Transverse colon (tissue), 4 donors: ENCODE data around the gene NAA25. TPM values are rescaled to one million over a fixed set of nuclear protein-coding genes. Genes with fewer than 3 reads are reported as not detected.

Experiments
- DNase-seq: peaks from one replicate; pipeline ENCODE4 v3.0.0-alpha.2; 2019
- H3K27ac ChIP-seq, 4 donors: fragments of 200-600 bp; sonication (generic); 2 replicates each; pipeline ENCODE4 v1.5.1; 2016 to 2018; ENCODE audit warnings: inconsistent platforms in 4 of 4
- H3K27me3 ChIP-seq: fragments of 200-600 bp; sonication (generic); 2 replicates; pipeline ENCODE4 v1.5.1; 2017; ENCODE audit warnings: inconsistent platforms
- H3K36me3 ChIP-seq, 4 donors: fragments of 200-600 bp; sonication (generic); 2 replicates each; pipeline ENCODE4 v1.5.1; 2017 to 2019; ENCODE audit warnings: inconsistent platforms in 4 of 4
- H3K4me1 ChIP-seq, 4 donors: fragments of 200-600 bp; sonication (generic); 2 replicates each; pipeline ENCODE4 v1.5.1; 2017 to 2020; ENCODE audit warnings: inconsistent platforms in 4 of 4
- H3K4me3 ChIP-seq, 4 donors: fragments of 200-600 bp; sonication (generic); 1 replicate in 1 of 4; 2 replicates in 3 of 4; pipeline versions ENCODE4 v1.5.1 to v1.6.1; 2017 to 2019; ENCODE audit warnings: inconsistent platforms in 4 of 4
- H3K9me3 ChIP-seq, 2 donors: fragments of 200-600 bp; sonication (generic); 2 replicates each; pipeline ENCODE4 v1.5.1; 2017 to 2019; ENCODE audit warnings: inconsistent platforms in 2 of 2
- EP300 ChIP-seq: sonication (generic); formaldehyde crosslinking; IDR thresholded peaks from one replicate; pipeline ENCODE4 v1.6.1; 2017; ENCODE audit warnings: antibody characterized with exemption, low read depth
- POLR2A ChIP-seq: fragments of 450-650 bp; IDR thresholded peaks from one replicate; pipeline ENCODE4 v1.6.1; 2016; ENCODE audit warnings: antibody characterized with exemption, mild to moderate bottlenecking, moderate library complexity
- POLR2AphosphoS5 ChIP-seq, 3 donors: sonication (generic); formaldehyde crosslinking; IDR thresholded peaks; one replicate each; pipeline ENCODE4 v1.6.1; 2016; ENCODE audit warnings: antibody characterized with exemption in 3 of 3
- WGBS, 2 donors: methylation state at CpG; one replicate each; pipeline ENCODE4 v1.1.5; 2018; ENCODE audit warnings: low coverage in 1 of 2; 5-methylcytosine and 5-hydroxymethylcytosine counted together
- in situ Hi-C, 4 donors: fragments of 200-750 bp; cut with MboI; loops; one replicate each; pipeline versions ENCODE4 v1.15.0 to v1.15.1; 2017; ENCODE audit warnings: low sequenced_read_pairs in 3 of 4, low pct_ligation_motif_present in 1 of 4, low pct_unique_long_range_greater_than_20kb in 1 of 4
- intact Hi-C: fragments of 100-400 bp; cut with DNase I; formaldehyde crosslinking; loops from one replicate; pipeline ENCODE4 v1.15.1; 2023; ENCODE audit warnings: low total_unique reads
- total RNA-seq, 4 donors: library from RNA; depleted of rRNA; stranded (reverse); fragments of >200 nt; gene quantifications; one replicate each; pipeline ENCODE4 v1.1.0, GENCODE V29; 2016
- TF ChIP-seq, protein P1 (sequence below), 5 experiments: fragments of 200-600 bp in 3 of 5; fragments of 450-650 bp in 2 of 5; sonication (generic) in 3 of 5; IDR thresholded peaks; 1 replicate in 2 of 5; 2 replicates in 3 of 5; pipeline ENCODE4 v1.5.1; 2016 to 2017; ENCODE audit warnings: antibody characterized with exemption in 5 of 5, inconsistent platforms in 3 of 5, mild to moderate bottlenecking in 2 of 5, moderate library complexity in 1 of 5

Gene NAA25
- total RNA-seq, 4 donors from 2014 or later: 6.7 to 63.7 (median 18.4) TPM

DNA sequence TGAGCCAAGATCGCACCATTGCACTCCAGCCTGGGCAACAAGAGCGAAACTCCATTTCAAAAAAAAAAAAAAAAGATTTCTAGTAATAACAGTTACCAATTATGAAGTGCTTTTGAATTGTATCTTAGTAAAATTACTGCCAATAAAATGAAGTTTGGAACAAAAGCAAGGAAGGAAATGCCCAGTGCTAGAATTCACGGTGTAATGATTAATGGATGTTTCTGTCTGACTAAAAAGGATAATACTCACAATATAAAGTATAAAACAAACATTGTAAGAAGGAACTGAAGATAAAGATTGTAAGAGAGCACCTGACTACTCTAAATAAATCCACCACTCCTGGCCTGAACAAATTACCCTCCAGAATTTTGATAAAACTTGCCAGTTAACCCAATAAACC is 99.7 kb downstream of the NAA25 start:
- Histone ChIP-seq H3K27ac (peak overlapping the region in 1 of 4 donors; percentile 37), H3K36me3 (no peaks in the 10 kb centered on the region), H3K4me3 (no peak overlapping the region), H3K27me3 (no peaks in the 10 kb centered on the region), H3K9me3 (no peaks in the 10 kb centered on the region), H3K4me1 (peaks cover 10 to 51% (median 27%) of the 10 kb centered on the region in 4 donors)
- DNase-seq: no peak
- in situ Hi-C loops: no loop called here
- TF ChIP-seq POLR2AphosphoS5 (IDR thresholded peaks at IDR 0.05): no peak
- TF ChIP-seq, protein P1, sequence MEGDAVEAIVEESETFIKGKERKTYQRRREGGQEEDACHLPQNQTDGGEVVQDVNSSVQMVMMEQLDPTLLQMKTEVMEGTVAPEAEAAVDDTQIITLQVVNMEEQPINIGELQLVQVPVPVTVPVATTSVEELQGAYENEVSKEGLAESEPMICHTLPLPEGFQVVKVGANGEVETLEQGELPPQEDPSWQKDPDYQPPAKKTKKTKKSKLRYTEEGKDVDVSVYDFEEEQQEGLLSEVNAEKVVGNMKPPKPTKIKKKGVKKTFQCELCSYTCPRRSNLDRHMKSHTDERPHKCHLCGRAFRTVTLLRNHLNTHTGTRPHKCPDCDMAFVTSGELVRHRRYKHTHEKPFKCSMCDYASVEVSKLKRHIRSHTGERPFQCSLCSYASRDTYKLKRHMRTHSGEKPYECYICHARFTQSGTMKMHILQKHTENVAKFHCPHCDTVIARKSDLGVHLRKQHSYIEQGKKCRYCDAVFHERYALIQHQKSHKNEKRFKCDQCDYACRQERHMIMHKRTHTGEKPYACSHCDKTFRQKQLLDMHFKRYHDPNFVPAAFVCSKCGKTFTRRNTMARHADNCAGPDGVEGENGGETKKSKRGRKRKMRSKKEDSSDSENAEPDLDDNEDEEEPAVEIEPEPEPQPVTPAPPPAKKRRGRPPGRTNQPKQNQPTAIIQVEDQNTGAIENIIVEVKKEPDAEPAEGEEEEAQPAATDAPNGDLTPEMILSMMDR (IDR thresholded peaks at IDR 0.05): no peak
- no peak for TF ChIP-seq POLR2A
- no peak for TF ChIP-seq EP300
- intact Hi-C loops: no loop called here
- 54 to 64% methylated on average over 3 of the region's 3 CpGs for WGBS, 2 donors

DNA sequence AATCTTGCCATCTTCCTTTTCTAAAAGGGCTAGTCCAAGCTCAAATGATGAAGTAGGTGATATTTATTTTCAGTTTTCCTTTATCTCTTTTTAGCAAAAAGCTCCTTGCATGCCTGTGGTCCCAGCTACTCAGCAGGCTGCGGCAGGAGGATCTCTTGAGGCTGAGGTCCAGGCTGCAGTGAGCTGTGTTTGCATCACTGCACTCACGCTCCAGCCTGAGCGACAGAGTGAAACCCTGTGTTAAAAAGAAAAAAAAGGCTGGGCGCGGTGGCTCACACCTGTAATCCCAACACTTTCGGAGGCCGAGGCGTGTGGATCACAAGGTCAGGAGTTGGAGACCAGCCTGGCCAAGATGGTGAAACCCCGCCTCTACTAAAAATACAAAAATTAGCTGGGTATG is 100.6 kb downstream of the NAA25 start:
- H3K36me3 ChIP-seq: no peaks in the 10 kb centered on the region
- WGBS, 2 donors: 87 to 92% methylated on average over 2 to 9 of the region's 9 CpGs
- peaks cover 10 to 51% (median 27%) of the 10 kb centered on the region in 4 donors for H3K4me1 ChIP-seq
- H3K27me3 ChIP-seq: no peaks in the 10 kb centered on the region
- intact Hi-C loops (no loop called here), in situ Hi-C loops (no loop called here)
- no peak for DNase-seq
- H3K27ac ChIP-seq: no peak overlapping the region
- no peak overlapping the region for H3K4me3 ChIP-seq
- TF ChIP-seq POLR2AphosphoS5 (IDR thresholded peaks at IDR 0.05): no peak
- TF ChIP-seq POLR2A: no peak
- TF ChIP-seq, protein P1 (IDR thresholded peaks at IDR 0.05): no peak
- TF ChIP-seq EP300: no peak
- H3K9me3 ChIP-seq: no peaks in the 10 kb centered on the region

DNA sequence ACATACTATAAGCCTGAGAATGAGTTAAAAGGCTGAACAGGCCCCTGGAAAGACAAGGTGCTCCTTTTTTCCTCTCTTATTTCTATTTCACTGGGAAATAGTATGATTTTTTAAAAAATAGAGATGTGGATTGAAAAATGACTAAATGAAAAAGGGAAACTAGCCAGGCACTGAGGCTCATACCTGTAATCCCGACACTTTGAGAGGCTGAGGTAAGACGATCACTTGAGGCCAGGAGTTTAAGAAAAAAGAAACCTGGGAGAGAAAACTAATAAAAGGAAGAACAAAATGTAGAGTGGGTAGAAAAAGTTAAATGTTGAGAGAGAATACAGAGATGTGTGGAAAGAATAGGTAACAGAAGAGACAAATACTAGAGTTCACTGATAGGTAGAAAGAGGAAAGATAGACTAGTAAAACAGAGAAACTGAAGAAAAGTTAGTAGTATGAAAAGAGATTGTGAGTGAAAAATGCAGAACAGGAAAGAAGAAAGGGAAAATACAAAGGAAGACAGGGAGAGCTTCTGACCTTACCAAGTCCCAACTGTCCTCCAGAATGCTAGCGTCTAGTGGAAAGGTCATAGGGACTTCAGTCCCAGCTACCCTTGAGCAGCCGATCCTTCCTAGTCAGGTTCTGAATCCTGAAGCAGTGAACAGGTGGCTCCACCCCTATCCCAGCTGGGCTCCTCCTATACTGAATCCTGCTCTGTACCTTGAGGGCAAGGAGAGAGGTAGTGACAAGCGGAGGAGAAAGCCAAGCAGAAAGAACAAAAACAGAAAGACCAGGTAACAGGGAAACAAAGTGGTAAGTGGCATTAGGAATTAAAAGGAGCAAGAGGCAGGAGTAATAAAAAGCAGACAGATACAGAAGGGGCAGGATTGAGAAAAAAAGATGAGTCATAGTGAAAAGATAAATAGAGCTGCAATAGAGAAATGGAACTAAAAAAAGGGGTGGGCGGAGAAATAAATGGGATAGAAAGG is 102.9 kb downstream of the NAA25 start:
- intact Hi-C loops (no loop called here), in situ Hi-C loops (no loop called here)
- Histone ChIP-seq H3K9me3 (no peaks in the 10 kb centered on the region), H3K4me3 (peak overlapping the region in 1 of 4 donors; percentile 17), H3K36me3 (no peaks in the 10 kb centered on the region), H3K27ac (peak overlapping the region; percentile 2 to 61 (median 33)), H3K27me3 (no peaks in the 10 kb centered on the region), H3K4me1 (peaks cover 0 to 35% (median 12%) of the 10 kb centered on the region in 4 donors)
- peak; percentile 67 for DNase-seq
- TF ChIP-seq POLR2A (peak; percentile 67), EP300 (no peak), POLR2AphosphoS5 (IDR thresholded peaks at IDR 0.05) (peak in 2 of 3 donors; percentile 48 to 52)
- TF ChIP-seq, protein P1 (IDR thresholded peaks at IDR 0.05): no peak
- 59 to 80% methylated on average over 3 to 6 of the region's 6 CpGs for WGBS, 2 donors

DNA sequence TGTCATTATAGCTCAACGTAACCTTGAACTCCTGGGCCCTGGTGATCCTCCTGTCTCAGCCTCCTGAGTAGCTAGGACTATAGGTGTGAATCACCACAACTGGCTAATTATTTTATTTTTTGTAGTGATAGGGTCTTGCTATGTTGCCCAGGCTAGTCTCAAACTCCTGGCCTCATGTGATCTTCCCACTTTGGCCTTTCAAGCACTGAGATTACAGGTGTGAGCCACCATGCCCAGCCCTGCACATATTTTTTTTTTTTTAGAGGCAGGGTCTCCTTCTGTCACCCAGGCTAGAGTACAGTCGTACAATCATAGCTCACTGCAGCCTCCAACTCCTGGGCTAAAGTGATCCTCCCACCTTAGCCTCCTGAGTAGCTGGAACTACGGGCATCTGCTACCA is 104.5 kb downstream of the NAA25 start:
- H3K27me3 ChIP-seq: no peaks in the 10 kb centered on the region
- H3K36me3 ChIP-seq: no peaks in the 10 kb centered on the region
- in situ Hi-C loops (no loop called here), intact Hi-C loops (no loop called here)
- no peaks in the 10 kb centered on the region for H3K9me3 ChIP-seq
- WGBS, 2 donors: 99 to 100% methylated on average over 1 to 3 of the region's 3 CpGs
- DNase-seq: no peak
- H3K4me3 ChIP-seq: no peak overlapping the region
- peaks cover 0 to 33% (median 12%) of the 10 kb centered on the region in 4 donors for H3K4me1 ChIP-seq
- TF ChIP-seq POLR2AphosphoS5 (IDR thresholded peaks at IDR 0.05) (no peak), EP300 (no peak), POLR2A (no peak)
- TF ChIP-seq, protein P1 (IDR thresholded peaks at IDR 0.05): no peak
- H3K27ac ChIP-seq: no peak overlapping the region
